Measurements from ENCODE around the gene KCNN4.

KCNN4 gene

DNA sequence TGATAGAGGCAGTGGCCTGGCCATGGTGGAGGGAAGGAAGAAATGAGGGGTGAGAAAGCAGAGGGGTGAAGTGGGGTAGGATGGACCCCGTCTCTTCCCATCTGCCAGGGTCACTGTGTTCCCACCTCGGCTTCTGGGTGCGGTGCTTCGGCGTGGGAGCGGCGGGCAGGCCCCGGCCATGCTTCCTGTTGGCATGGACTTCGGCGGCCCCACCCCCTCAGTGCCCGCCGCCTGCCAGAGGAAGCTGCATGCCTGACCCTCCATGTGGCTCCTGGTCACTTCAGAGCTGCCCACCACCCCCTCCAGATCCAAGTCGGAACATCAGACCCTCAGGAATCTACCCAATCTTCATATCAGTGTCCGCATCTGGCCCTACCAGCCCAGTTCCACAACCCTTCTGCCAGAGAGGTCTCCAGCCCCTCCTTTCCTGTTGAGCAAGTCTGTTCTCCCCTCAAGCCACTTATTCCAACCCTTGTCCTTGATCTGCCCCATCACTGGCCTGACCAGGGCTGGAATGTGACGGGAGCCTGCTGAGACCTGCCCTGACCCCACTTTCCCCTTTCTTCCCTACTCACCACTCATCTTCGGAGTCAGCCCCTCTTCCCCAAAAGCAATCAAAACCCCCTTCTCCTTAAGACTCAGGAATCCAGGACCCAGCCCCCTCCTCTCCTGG, 1.5 kb downstream of the KCNN4 start (continued):
- TF ChIP-seq, protein P1, sequence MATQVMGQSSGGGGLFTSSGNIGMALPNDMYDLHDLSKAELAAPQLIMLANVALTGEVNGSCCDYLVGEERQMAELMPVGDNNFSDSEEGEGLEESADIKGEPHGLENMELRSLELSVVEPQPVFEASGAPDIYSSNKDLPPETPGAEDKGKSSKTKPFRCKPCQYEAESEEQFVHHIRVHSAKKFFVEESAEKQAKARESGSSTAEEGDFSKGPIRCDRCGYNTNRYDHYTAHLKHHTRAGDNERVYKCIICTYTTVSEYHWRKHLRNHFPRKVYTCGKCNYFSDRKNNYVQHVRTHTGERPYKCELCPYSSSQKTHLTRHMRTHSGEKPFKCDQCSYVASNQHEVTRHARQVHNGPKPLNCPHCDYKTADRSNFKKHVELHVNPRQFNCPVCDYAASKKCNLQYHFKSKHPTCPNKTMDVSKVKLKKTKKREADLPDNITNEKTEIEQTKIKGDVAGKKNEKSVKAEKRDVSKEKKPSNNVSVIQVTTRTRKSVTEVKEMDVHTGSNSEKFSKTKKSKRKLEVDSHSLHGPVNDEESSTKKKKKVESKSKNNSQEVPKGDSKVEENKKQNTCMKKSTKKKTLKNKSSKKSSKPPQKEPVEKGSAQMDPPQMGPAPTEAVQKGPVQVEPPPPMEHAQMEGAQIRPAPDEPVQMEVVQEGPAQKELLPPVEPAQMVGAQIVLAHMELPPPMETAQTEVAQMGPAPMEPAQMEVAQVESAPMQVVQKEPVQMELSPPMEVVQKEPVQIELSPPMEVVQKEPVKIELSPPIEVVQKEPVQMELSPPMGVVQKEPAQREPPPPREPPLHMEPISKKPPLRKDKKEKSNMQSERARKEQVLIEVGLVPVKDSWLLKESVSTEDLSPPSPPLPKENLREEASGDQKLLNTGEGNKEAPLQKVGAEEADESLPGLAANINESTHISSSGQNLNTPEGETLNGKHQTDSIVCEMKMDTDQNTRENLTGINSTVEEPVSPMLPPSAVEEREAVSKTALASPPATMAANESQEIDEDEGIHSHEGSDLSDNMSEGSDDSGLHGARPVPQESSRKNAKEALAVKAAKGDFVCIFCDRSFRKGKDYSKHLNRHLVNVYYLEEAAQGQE (tag by site-specific recombination; IDR thresholded peaks at IDR 0.05) = no peak
- TF ChIP-seq KLF8 (tag by site-specific recombination; IDR thresholded peaks at IDR 0.05) (no peak), ZNF248 (tag by site-specific recombination; IDR thresholded peaks at IDR 0.05) (no peak), RBAK (tag by site-specific recombination; IDR thresholded peaks at IDR 0.05) (no peak), ZNF404 (tag by site-specific recombination; IDR thresholded peaks at IDR 0.05) (no peak), BCL11B (tag by site-specific recombination; IDR thresholded peaks at IDR 0.05; ENCODE audit: low read depth) (no peak), ZNF391 (tag by site-specific recombination; IDR thresholded peaks at IDR 0.05; ENCODE audit: borderline replicate concordance, low read depth) (no peak), ZBTB48 (tag by site-specific recombination; IDR thresholded peaks at IDR 0.05) (no peak), ZNF660 (tag by site-specific recombination; IDR thresholded peaks at IDR 0.05) (no peak), REPIN1 (tag by site-specific recombination; IDR thresholded peaks at IDR 0.05; ENCODE audit: low read depth) (no peak), ZNF114 (tag by site-specific recombination; IDR thresholded peaks at IDR 0.05) (no peak), ZNF701 (tag by site-specific recombination; IDR thresholded peaks at IDR 0.05) (no peak), ZNF664 (tag by site-specific recombination; IDR thresholded peaks at IDR 0.05) (no peak)
- TF ChIP-seq, protein P2, sequence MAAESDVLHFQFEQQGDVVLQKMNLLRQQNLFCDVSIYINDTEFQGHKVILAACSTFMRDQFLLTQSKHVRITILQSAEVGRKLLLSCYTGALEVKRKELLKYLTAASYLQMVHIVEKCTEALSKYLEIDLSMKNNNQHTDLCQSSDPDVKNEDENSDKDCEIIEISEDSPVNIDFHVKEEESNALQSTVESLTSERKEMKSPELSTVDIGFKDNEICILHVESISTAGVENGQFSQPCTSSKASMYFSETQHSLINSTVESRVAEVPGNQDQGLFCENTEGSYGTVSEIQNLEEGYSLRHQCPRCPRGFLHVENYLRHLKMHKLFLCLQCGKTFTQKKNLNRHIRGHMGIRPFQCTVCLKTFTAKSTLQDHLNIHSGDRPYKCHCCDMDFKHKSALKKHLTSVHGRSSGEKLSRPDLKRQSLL (tag by site-specific recombination; IDR thresholded peaks at IDR 0.05) = no peak
- TF ChIP-seq, protein P3, sequence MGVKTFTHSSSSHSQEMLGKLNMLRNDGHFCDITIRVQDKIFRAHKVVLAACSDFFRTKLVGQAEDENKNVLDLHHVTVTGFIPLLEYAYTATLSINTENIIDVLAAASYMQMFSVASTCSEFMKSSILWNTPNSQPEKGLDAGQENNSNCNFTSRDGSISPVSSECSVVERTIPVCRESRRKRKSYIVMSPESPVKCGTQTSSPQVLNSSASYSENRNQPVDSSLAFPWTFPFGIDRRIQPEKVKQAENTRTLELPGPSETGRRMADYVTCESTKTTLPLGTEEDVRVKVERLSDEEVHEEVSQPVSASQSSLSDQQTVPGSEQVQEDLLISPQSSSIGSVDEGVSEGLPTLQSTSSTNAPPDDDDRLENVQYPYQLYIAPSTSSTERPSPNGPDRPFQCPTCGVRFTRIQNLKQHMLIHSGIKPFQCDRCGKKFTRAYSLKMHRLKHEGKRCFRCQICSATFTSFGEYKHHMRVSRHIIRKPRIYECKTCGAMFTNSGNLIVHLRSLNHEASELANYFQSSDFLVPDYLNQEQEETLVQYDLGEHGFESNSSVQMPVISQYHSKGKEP (tag by site-specific recombination; IDR thresholded peaks at IDR 0.05) = no peak
- TF ChIP-seq, protein P4, sequence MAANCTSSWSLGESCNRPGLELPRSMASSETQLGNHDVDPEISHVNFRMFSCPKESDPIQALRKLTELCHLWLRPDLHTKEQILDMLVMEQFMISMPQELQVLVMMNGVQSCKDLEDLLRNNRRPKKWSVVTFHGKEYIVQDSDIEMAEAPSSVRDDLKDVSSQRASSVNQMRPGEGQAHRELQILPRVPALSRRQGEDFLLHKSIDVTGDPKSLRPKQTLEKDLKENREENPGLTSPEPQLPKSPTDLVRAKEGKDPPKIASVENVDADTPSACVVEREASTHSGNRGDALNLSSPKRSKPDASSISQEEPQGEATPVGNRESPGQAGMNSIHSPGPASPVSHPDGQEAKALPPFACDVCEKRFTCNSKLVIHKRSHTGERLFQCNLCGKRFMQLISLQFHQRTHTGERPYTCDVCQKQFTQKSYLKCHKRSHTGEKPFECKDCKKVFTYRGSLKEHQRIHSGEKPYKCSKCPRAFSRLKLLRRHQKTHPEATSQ (tag by site-specific recombination; IDR thresholded peaks at IDR 0.05) = no peak
- TF ChIP-seq, protein P5, sequence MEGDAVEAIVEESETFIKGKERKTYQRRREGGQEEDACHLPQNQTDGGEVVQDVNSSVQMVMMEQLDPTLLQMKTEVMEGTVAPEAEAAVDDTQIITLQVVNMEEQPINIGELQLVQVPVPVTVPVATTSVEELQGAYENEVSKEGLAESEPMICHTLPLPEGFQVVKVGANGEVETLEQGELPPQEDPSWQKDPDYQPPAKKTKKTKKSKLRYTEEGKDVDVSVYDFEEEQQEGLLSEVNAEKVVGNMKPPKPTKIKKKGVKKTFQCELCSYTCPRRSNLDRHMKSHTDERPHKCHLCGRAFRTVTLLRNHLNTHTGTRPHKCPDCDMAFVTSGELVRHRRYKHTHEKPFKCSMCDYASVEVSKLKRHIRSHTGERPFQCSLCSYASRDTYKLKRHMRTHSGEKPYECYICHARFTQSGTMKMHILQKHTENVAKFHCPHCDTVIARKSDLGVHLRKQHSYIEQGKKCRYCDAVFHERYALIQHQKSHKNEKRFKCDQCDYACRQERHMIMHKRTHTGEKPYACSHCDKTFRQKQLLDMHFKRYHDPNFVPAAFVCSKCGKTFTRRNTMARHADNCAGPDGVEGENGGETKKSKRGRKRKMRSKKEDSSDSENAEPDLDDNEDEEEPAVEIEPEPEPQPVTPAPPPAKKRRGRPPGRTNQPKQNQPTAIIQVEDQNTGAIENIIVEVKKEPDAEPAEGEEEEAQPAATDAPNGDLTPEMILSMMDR (tag by site-specific recombination; IDR thresholded peaks at IDR 0.05) = no peak
- TF ChIP-seq, protein P6, sequence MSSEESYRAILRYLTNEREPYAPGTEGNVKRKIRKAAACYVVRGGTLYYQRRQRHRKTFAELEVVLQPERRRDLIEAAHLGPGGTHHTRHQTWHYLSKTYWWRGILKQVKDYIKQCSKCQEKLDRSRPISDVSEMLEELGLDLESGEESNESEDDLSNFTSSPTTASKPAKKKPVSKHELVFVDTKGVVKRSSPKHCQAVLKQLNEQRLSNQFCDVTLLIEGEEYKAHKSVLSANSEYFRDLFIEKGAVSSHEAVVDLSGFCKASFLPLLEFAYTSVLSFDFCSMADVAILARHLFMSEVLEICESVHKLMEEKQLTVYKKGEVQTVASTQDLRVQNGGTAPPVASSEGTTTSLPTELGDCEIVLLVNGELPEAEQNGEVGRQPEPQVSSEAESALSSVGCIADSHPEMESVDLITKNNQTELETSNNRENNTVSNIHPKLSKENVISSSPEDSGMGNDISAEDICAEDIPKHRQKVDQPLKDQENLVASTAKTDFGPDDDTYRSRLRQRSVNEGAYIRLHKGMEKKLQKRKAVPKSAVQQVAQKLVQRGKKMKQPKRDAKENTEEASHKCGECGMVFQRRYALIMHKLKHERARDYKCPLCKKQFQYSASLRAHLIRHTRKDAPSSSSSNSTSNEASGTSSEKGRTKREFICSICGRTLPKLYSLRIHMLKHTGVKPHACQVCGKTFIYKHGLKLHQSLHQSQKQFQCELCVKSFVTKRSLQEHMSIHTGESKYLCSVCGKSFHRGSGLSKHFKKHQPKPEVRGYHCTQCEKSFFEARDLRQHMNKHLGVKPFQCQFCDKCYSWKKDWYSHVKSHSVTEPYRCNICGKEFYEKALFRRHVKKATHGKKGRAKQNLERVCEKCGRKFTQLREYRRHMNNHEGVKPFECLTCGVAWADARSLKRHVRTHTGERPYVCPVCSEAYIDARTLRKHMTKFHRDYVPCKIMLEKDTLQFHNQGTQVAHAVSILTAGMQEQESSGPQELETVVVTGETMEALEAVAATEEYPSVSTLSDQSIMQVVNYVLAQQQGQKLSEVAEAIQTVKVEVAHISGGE (tag by site-specific recombination; conservative IDR thresholded peaks at IDR 0.05; ENCODE audit: low read depth) = no peak
- TF ChIP-seq, protein P7, sequence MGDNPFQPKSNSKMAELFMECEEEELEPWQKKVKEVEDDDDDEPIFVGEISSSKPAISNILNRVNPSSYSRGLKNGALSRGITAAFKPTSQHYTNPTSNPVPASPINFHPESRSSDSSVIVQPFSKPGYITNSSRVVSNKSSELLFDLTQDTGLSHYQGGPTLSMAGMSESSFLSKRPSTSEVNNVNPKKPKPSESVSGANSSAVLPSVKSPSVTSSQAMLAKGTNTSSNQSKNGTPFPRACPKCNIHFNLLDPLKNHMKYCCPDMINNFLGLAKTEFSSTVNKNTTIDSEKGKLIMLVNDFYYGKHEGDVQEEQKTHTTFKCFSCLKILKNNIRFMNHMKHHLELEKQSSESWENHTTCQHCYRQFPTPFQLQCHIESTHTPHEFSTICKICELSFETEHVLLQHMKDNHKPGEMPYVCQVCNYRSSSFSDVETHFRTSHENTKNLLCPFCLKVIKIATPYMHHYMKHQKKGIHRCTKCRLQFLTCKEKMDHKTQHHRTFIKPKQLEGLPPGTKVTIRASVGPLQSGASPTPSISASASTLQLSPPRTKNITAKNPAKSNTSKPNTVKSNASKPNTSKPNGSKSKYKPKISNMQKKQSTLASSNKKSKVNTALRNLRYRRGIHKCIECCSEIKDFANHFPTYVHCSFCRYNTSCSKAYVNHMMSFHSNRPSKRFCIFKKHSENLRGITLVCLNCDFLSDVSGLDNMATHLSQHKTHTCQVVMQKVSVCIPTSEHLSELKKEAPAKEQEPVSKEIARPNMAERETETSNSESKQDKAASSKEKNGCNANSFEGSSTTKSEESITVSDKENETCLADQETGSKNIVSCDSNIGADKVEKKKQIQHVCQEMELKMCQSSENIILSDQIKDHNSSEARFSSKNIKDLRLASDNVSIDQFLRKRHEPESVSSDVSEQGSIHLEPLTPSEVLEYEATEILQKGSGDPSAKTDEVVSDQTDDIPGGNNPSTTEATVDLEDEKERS (tag by site-specific recombination; IDR thresholded peaks at IDR 0.05) = no peak
- TF ChIP-seq, protein P8, sequence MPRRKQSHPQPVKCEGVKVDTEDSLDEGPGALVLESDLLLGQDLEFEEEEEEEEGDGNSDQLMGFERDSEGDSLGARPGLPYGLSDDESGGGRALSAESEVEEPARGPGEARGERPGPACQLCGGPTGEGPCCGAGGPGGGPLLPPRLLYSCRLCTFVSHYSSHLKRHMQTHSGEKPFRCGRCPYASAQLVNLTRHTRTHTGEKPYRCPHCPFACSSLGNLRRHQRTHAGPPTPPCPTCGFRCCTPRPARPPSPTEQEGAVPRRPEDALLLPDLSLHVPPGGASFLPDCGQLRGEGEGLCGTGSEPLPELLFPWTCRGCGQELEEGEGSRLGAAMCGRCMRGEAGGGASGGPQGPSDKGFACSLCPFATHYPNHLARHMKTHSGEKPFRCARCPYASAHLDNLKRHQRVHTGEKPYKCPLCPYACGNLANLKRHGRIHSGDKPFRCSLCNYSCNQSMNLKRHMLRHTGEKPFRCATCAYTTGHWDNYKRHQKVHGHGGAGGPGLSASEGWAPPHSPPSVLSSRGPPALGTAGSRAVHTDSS (tag by site-specific recombination; IDR thresholded peaks at IDR 0.05) = no peak
